Measurements from ENCODE around the gene LAPTM4A.

The LAPTM4A gene

DNA sequence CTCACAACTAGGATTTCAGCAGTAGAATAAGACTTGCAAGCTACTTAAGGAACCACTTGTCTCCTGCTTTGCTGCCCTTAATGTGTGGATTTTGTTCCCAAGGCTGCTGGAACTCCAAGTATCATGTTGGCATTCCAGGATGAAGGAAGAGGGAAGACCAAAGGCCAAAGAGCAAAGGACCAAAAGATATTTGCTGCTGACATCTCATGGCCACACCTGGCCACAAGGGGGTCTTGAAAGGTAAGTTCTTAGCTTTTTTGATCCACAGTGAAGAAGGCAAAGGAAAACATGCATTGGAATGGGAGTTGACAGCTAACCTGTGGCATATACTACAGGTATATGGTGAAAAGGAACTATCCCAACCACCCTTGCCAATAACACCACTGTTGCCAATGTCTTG lies 35.1 kb downstream of the LAPTM4A start:
- peak in 1 of 2 experiments; percentile 7 for DNase-seq

- DNase-seq, result peak; percentile 24 to 59
These were observed 35.8 kb downstream of the LAPTM4A start for GRCh38 chr2:20015482-20016083.

- DNase-seq, result peak in 1 of 2 experiments; percentile 33
These were observed 38.1 kb downstream of the LAPTM4A start for GRCh38 chr2:20013126-20013849.

- peak in 1 of 2 experiments; percentile 46 for DNase-seq
These were observed 38.9 kb downstream of the LAPTM4A start, which contains the start of gene MATN3 for GRCh38 chr2:20012282-20013125. Gene MATN3 (minus strand): TSS chr2:20012668. CDS start chr2:20012631, 37 bp downstream.

GRCh38 chr2:20012032-20012281 lies 39.5 kb downstream of the LAPTM4A start:
- peak in 1 of 2 experiments; percentile 35 for DNase-seq

DNA sequence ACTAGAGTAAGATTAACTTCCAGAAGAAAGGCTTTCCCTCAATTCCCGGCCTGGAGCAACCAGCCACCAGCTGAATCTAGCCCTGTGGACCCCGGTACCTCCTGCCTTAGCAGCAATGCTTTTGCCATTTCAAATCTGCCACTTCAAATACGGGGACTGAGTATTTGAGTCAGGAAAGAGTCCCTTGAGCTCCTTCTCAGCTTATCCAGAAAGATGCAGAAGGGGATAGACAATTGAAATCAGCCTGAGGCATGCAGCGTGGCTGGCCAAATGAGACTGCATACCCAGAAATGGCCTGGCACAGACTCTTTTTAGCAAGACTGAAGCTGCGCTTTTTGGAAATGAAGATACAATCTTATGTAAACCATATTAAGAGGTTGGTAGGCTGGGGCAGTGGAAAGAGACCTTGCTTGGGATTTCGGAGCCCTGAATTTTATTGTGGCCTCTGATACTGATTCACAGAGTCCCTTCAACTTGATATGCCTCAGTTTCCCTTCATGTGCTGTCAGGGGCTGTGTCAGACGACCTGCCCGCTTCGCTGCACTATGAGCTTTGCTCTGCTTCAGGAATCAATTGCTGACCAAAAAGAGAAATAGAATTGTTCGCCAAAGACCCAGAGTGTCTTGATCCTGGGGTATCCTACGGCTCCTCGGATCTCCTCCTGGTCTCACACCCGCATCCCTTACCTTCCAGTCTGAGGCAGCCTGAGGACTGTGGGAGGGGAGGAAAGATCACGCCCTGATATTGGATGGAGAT lies 40.0 kb downstream of the LAPTM4A start:
- DNase-seq, result no peak

DNA sequence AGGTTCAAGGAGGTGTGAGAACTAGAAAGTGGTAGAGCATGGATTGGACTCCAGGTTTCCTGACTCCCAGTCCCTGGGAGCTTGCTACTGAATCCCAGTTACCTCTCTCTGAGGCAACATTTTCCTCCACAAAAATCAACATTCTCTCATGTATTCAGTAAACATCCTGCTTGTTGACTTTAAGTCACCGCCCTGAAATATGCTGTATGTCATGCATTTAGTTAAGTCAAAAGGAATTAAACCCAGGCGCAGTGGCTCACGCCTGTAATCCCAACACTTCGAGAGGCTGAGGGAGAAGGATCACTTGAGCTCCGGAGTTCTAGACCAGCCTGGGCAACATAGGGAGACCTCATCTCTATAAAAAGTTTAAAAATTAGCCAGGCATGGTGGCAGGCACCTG lies 42.7 kb downstream of the LAPTM4A start:
- no peak for DNase-seq

GRCh38 chr2:20005891-20006470 lies 45.4 kb downstream of the LAPTM4A start:
- DNase-seq, result no peak

- no peak for DNase-seq
These were observed 46.3 kb downstream of the LAPTM4A start for GRCh38 chr2:20005067-20005627.

DNA sequence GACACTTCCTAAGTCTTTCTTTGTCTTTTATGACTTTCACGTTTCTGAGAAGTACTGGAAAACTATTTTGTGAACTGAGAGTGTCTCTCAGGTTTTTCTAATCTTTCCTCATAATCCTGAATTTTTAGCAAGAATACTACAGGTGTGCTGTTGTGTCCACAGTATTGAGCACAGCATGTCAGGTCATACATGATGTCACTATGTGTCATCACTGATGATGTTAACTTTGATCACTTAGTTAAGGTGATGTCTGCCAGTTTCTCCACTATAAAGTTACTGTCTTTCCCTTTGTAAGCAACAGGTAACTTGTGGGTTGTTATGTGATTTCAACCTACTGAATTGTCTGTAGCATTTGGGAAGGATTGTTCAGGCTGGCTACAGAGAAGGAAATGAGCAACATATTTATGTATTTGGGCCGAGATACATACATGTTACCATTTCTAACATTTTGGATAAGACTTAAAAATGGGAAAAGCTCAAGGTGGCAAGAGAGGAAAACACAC lies 50.0 kb downstream of the LAPTM4A start:
- no peak for DNase-seq

DNA sequence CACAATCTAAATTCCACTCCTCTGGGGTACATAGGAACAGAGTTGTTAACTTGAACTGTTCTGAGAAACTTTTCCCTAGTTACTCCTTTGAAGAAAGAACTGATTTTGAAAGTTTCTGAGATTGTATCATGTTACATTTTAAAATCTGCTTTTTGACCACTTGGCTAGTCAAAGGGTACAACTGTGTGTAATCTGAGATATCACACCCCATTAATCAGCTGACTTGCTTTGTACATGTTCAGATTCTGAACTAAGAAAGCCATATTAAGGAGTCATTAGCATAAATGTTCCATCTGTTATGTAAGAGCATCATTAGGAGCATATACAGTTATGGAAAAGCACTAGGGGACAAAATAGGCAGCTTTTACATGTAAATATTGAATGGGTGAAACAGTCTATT lies 57.7 kb downstream of the LAPTM4A start:
- DNase-seq, result no peak

- DNase-seq, result no peak
These were observed 59.5 kb downstream of the LAPTM4A start for GRCh38 chr2:19991895-19992294.

GRCh38 chr2:19990416-19990728 lies 61.1 kb downstream of the LAPTM4A start:
- no peak for DNase-seq

- DNase-seq, result peak; percentile 72 to 94
These were observed 61.6 kb downstream of the LAPTM4A start, which contains the start of gene WDR35 for GRCh38 chr2:19989667-19990415. Gene WDR35 (minus strand): TSS chr2:19990105. CDS start chr2:19990015, 90 bp downstream.

GRCh38 chr2:19989342-19989666 lies 62.1 kb downstream of the LAPTM4A start:
- DNase-seq, result no peak

DNA sequence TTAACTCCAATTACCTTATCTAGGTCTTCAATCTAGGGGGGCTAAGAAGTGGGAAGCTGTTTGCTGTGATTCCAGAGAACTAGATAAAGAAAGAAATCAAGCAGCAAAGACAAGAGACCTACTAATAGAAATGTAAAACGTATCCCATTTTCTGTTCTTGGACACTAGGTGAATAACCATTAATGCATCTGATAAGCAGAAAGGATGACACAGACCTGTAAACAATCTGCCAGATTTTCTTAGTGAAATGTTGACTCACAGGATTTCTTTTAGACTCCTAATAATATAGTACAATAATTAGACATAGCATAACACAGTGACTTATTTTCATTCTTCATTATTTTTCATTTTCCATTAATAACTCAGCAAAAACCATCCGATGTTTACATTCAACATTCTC lies 62.8 kb downstream of the LAPTM4A start:
- DNase-seq, result no peak

DNA sequence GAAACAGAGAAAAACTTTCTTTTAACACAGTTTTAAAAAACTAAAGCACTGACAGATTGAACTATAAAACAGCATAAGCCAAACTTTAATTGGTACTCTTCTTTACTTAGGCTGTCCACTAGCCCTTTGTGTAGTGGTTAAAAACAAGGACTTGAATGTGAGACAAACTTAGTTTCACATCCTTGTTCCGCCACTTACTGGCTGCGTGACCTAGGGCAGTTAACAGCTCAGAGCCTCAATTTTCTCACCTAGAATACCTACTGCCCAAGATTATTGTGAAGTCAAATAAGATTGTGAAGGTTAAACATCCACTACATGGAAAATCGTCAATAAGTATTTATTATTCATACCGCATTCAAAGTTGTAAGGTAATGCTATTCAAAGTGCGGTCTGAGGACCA lies 63.5 kb downstream of the LAPTM4A start:
- no peak for DNase-seq

All from NCI-H526 (cell line).